Endothelial cell of umbilical vein (primary cell): ENCODE data around the gene MTG1.

Source experiments
- CTCF ChIP-seq, 2 donors: IDR thresholded peaks; 1 replicate in 1 of 2; 2 replicates in 1 of 2; pipeline ENCODE4 v1.5.1; 2011; ENCODE audit warnings: low read length in 2 of 2, mild to moderate bottlenecking in 2 of 2, moderate library complexity in 2 of 2, control low read depth in 1 of 2, inconsistent platforms in 1 of 2, low read depth in 1 of 2; ENCODE audit not compliant: insufficient read depth in 1 of 2; ENCODE audit errors: extremely low read depth in 1 of 2
- EZH2 ChIP-seq: IDR thresholded peaks from 2 replicates; pipeline ENCODE4 v1.6.1; 2012; ENCODE audit warnings: borderline replicate concordance, low read depth, mild to moderate bottlenecking, moderate library complexity, low read length, inconsistent platforms; ENCODE audit not compliant: severe bottlenecking
- MYC ChIP-seq: IDR thresholded peaks from one replicate; pipeline ENCODE4 v1.6.1; 2011; ENCODE audit warnings: mild to moderate bottlenecking, low read depth, low read length
- POLR2A ChIP-seq: IDR thresholded peaks from 2 replicates; pipeline ENCODE4 v1.6.1; 2012; ENCODE audit warnings: low read depth, mild to moderate bottlenecking, control low read depth, low read length

- TF ChIP-seq CTCF (IDR thresholded peaks at IDR 0.05; ENCODE audit: extremely low read depth in 1 of 2, insufficient read depth in 1 of 2, low read depth in 1 of 2, low read length in 2 of 2) (no peak), POLR2A (no peak), MYC (no peak), EZH2 (no peak)
Observed at GRCh38 chr10:133353202-133353959, 40.6 kb upstream of the MTG1 start.
